HEK293T (cell line): ENCODE data around the gene RCOR2.

ENCODE experiments used
- ARNT ChIP-seq: fragments of 450-650 bp; IDR thresholded peaks from 2 replicates; pipeline ENCODE4 v1.6.1; 2017; ENCODE audit warnings: mild to moderate bottlenecking
- BHLHE40 ChIP-seq: fragments of 450-650 bp; IDR thresholded peaks from 2 replicates; pipeline ENCODE4 v1.6.1; 2016; ENCODE audit warnings: mild to moderate bottlenecking, moderate library complexity, borderline replicate concordance
- ELF4 ChIP-seq: fragments of 450-650 bp; IDR thresholded peaks from 2 replicates; pipeline ENCODE4 v1.6.1; 2017; ENCODE audit warnings: antibody characterized with exemption
- FOXM1 ChIP-seq: fragments of 450-650 bp; IDR thresholded peaks from 2 replicates; pipeline ENCODE4 v1.6.1; 2017; ENCODE audit warnings: mild to moderate bottlenecking, borderline replicate concordance
- L3MBTL2 ChIP-seq: fragments of 450-650 bp; conservative IDR thresholded peaks from 2 replicates; pipeline ENCODE4 v1.6.1; 2016; ENCODE audit warnings: mild to moderate bottlenecking
- LEF1 ChIP-seq: fragments of 450-650 bp; IDR thresholded peaks from 2 replicates; pipeline ENCODE4 v1.6.1; 2017; ENCODE audit warnings: mild to moderate bottlenecking, borderline replicate concordance
- SUZ12 ChIP-seq: fragments of 450-650 bp; IDR thresholded peaks from 2 replicates; pipeline ENCODE4 v1.6.1; 2016; ENCODE audit warnings: mild to moderate bottlenecking
- TARDBP ChIP-seq: fragments of 450-650 bp; IDR thresholded peaks from 2 replicates; pipeline ENCODE4 v1.6.1; 2016
- ZNF384 ChIP-seq: fragments of 450-650 bp; IDR thresholded peaks from 2 replicates; pipeline ENCODE4 v1.6.1; 2016
- TF ChIP-seq, protein P1 (sequence below): fragments of 450-650 bp; IDR thresholded peaks from 2 replicates; pipeline ENCODE4 v1.6.1; 2016

DNA sequence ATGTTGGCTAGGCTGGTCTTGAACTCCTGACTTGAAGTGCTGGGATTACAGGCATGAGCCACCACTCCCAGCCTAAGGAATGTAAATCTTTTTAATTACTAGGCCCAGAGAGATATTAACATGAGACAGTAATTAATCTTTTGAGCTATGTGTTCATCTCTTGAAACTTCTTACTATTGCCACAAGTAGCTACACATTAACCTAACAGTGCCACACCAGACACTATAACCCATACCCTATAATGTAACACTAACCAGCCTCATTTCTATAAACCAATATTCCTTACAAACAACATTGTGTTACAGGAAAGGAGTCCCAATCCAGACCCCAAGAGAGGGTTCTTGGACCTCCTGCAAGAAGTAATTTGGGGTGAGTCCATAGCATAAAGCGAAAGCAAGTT lies 49.5 kb upstream of the RCOR2 start:
- TF ChIP-seq TARDBP (no peak), SUZ12 (no peak), BHLHE40 (no peak), ZNF384 (no peak), FOXM1 (no peak), ARNT (no peak), LEF1 (no peak), L3MBTL2 (no peak), ELF4 (no peak)
- TF ChIP-seq, protein P1, sequence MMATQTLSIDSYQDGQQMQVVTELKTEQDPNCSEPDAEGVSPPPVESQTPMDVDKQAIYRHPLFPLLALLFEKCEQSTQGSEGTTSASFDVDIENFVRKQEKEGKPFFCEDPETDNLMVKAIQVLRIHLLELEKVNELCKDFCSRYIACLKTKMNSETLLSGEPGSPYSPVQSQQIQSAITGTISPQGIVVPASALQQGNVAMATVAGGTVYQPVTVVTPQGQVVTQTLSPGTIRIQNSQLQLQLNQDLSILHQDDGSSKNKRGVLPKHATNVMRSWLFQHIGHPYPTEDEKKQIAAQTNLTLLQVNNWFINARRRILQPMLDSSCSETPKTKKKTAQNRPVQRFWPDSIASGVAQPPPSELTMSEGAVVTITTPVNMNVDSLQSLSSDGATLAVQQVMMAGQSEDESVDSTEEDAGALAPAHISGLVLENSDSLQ, result no peak
